RWPE2 (cell line): Measurements from ENCODE around the gene SATB1.

ENCODE experiments used
- ATAC-seq: fragments of 200-7000 bp; cut with Tn5 transposase; 3 replicates; pipeline ENCODE4 v1.9.1; 2021; ENCODE audit warnings: low read depth
- DNase-seq: peaks from one replicate; pipeline ENCODE4 v3.0.0-alpha.2; 2020; ENCODE audit warnings: low spot score
- H3K27ac ChIP-seq: fragments of 450-650 bp; 2 replicates; pipeline ENCODE4 v1.5.1; 2017; ENCODE audit warnings: mild to moderate bottlenecking; ENCODE audit not compliant: poor library complexity, severe bottlenecking
- H3K27me3 ChIP-seq: fragments of 250-450 bp; sonication (Bioruptor Pico); 2 replicates; pipeline ENCODE4 v1.5.1; 2021; ENCODE audit warnings: mild to moderate bottlenecking, moderate library complexity; ENCODE audit not compliant: insufficient read depth, poor library complexity, severe bottlenecking
- H3K36me3 ChIP-seq: fragments of 250-450 bp; sonication (Bioruptor Pico); 2 replicates; pipeline ENCODE4 v1.5.1; 2020; ENCODE audit warnings: low read depth, mild to moderate bottlenecking, moderate library complexity
- H3K4me1 ChIP-seq: fragments of 250-450 bp; sonication (Bioruptor Pico); 2 replicates; pipeline ENCODE4 v1.5.1; 2021; ENCODE audit warnings: mild to moderate bottlenecking, moderate library complexity; ENCODE audit not compliant: insufficient read depth, poor library complexity, severe bottlenecking
- H3K4me3 ChIP-seq: fragments of 250-450 bp; sonication (Bioruptor Pico); 2 replicates; pipeline ENCODE4 v1.5.1; 2021; ENCODE audit warnings: mild to moderate bottlenecking, moderate library complexity; ENCODE audit not compliant: severe bottlenecking
- H3K9me3 ChIP-seq: fragments of 250-450 bp; sonication (Bioruptor Pico); 2 replicates; pipeline ENCODE4 v1.5.1; 2021; ENCODE audit warnings: mild to moderate bottlenecking, moderate library complexity; ENCODE audit not compliant: severe bottlenecking
- CTCF ChIP-seq: fragments of 450-650 bp; IDR thresholded peaks from one replicate; pipeline ENCODE4 v1.5.1; 2017; ENCODE audit warnings: mild to moderate bottlenecking, moderate library complexity; ENCODE audit not compliant: poor library complexity, severe bottlenecking

The SATB1 gene

GRCh38 chr3:18405141-18405540, 20.0 kb downstream of the SATB1 start:
- TF ChIP-seq CTCF, result no peak
- ATAC-seq (no peak), DNase-seq (no peak)
- Histone ChIP-seq H3K27ac (no peak overlapping the region), H3K36me3 (no peaks in the 10 kb centered on the region), H3K9me3 (no peaks in the 10 kb centered on the region), H3K27me3 (peaks cover 8% of the 10 kb centered on the region), H3K4me3 (no peak overlapping the region), H3K4me1 (no peaks in the 10 kb centered on the region)

- H3K27ac ChIP-seq, result no peak overlapping the region
- no peaks in the 10 kb centered on the region for H3K9me3 ChIP-seq
- peaks cover 8% of the 10 kb centered on the region for H3K27me3 ChIP-seq
- no peak for DNase-seq
- ATAC-seq, result no peak
- H3K4me1 ChIP-seq, result no peaks in the 10 kb centered on the region
- no peak for TF ChIP-seq CTCF
- no peaks in the 10 kb centered on the region for H3K36me3 ChIP-seq
- H3K4me3 ChIP-seq, result no peak overlapping the region
These were observed 22.1 kb downstream of the SATB1 start for GRCh38 chr3:18403061-18403460.

- DNase-seq (no peak), ATAC-seq (no peak)
- Histone ChIP-seq H3K4me3 (no peak overlapping the region), H3K27me3 (peaks cover 8% of the 10 kb centered on the region), H3K4me1 (no peaks in the 10 kb centered on the region), H3K9me3 (no peaks in the 10 kb centered on the region), H3K27ac (no peak overlapping the region), H3K36me3 (no peaks in the 10 kb centered on the region)
- no peak for TF ChIP-seq CTCF
These were observed 22.8 kb downstream of the SATB1 start for GRCh38 chr3:18402239-18402799.

GRCh38 chr3:18401300-18401961, 23.7 kb downstream of the SATB1 start:
- Histone ChIP-seq H3K27me3 (peaks cover 7% of the 10 kb centered on the region), H3K9me3 (no peaks in the 10 kb centered on the region), H3K36me3 (no peaks in the 10 kb centered on the region), H3K4me1 (no peaks in the 10 kb centered on the region), H3K27ac (no peak overlapping the region), H3K4me3 (no peak overlapping the region)
- no peak for DNase-seq
- ATAC-seq, result no peak
- no peak for TF ChIP-seq CTCF

- no peaks in the 10 kb centered on the region for H3K36me3 ChIP-seq
- H3K27me3 ChIP-seq, result no peaks in the 10 kb centered on the region
- ATAC-seq (no peak), DNase-seq (no peak)
- H3K4me1 ChIP-seq, result no peaks in the 10 kb centered on the region
- no peaks in the 10 kb centered on the region for H3K9me3 ChIP-seq
- H3K27ac ChIP-seq, result no peak overlapping the region
- no peak for TF ChIP-seq CTCF
- H3K4me3 ChIP-seq, result no peak overlapping the region
These were observed 26.7 kb downstream of the SATB1 start for GRCh38 chr3:18398448-18398847.
